Dermis lymphatic vessel endothelial cell (primary cell): ENCODE data around the gene PRKACB. TPM values are rescaled to one million over a fixed set of nuclear protein-coding genes. Genes with fewer than 3 reads are reported as not detected.

Source experiments
- total RNA-seq: library from RNA; depleted of rRNA; stranded (reverse); fragments of >200 nt; gene quantifications from 2 replicates; pipeline ENCODE4 v1.2.1, GENCODE V29; 2014

PRKACB gene
- total RNA-seq, result 6.0 and 12.1 TPM in 2 replicates

DNA sequence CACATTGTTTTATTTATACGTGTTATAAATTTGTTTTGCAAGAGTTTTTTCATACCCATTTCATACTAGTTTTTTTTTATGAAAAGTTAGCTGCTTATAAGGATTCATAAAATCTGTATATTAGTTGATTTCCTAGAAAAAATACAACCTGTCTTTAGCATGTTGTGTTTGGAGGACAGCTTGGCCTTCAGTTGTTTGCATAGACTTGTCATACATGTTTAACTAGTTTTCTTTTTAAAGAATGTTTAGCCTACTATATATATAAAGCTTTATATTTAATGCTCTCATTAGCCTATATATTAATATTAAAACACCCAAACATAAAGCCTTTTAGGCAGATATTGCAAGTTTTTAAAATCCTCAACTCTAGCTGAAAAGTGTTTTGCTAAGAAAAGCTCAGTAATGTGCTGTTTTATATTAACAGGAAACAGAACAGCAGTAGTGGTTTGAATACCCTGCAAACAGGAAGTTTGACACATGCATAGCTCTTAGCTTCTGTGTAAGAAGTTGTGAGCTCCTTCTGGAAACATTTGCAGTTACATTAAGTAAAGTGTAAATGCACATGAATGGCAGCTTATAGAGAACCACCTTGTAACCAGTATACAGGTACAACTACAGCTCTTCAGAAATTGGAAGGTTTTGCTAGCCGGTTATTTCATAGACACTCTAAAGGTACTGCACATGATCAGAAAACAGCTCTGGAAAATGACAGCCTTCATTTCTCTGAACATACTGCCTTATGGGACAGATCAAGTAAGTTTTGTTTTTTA lies at the start of gene PRKACB:
Gene PRKACB (plus strand): TSS at position 476 of the 770 bp plus-strand sequence. CDS start 91 bp downstream, at position 567.

Other genes starting within 250 kb of the PRKACB start
- gene TTLL7, start 145.1 kb upstream of the PRKACB start, total RNA-seq, result 0.65 and 2.2 TPM in 2 replicates
- 0.43 and 1.0 TPM in 2 replicates for gene SAMD13, start 157.4 kb downstream of the PRKACB start, total RNA-seq